Bronchial epithelial cell (primary cell): ENCODE data around the gene MAP4K3. TPM values are rescaled to one million over a fixed set of nuclear protein-coding genes. Genes with fewer than 3 reads are reported as not detected.

Experiments
- DNase-seq: peaks from one replicate; pipeline ENCODE4 v3.0.0-alpha.2; 2010; ENCODE audit warnings: low read depth
- FAIRE-seq: peaks from 2 replicates; lab custom pipeline; 2011; peaks lifted over from hg19 to GRCh38; lab: Jason Lieb, UNC
- H3K27me3 ChIP-seq: 2 replicates; pipeline ENCODE4 v1.5.1; 2011; ENCODE audit warnings: low read length; ENCODE audit not compliant: control insufficient read depth, insufficient read depth
- H3K36me3 ChIP-seq: 2 replicates; pipeline ENCODE4 v1.5.1; 2011; ENCODE audit warnings: low read length; ENCODE audit not compliant: control insufficient read depth, insufficient read depth
- H3K4me3 ChIP-seq: 2 replicates; pipeline ENCODE4 v1.5.1; 2011; ENCODE audit warnings: mild to moderate bottlenecking, low read depth, low read length, control low read depth
- CTCF ChIP-seq: IDR thresholded peaks from 2 replicates; pipeline ENCODE4 v1.5.1; 2011; ENCODE audit warnings: mild to moderate bottlenecking, moderate library complexity, low read length, control low read depth, inconsistent platforms; ENCODE audit not compliant: insufficient read depth, severe bottlenecking
- total RNA-seq: library from RNA; depleted of rRNA; stranded (reverse); fragments of >200 nt; gene quantifications from 2 replicates; pipeline ENCODE4 v1.2.1, GENCODE V29; 2014

The MAP4K3 gene
- total RNA-seq, 1 donor from 2014 or later = 19.7 TPM

- DNase-seq = no peak
- H3K27me3 ChIP-seq = no peaks in the 10 kb centered on the region
- no peak for TF ChIP-seq CTCF
- H3K4me3 ChIP-seq = no peak overlapping the region
- no peaks in the 10 kb centered on the region for H3K36me3 ChIP-seq
- FAIRE-seq = no peak
Measured at GRCh38 chr2:39422700-39423099, 14.4 kb downstream of the MAP4K3 start.

- FAIRE-seq (no peak), DNase-seq (no peak)
- no peak for TF ChIP-seq CTCF
- Histone ChIP-seq H3K27me3 (no peaks in the 10 kb centered on the region), H3K36me3 (no peaks in the 10 kb centered on the region), H3K4me3 (no peak overlapping the region)
Measured at GRCh38 chr2:39421354-39421753, 15.7 kb downstream of the MAP4K3 start.

GRCh38 chr2:39419282-39420223, 17.5 kb downstream of the MAP4K3 start:
- no peaks in the 10 kb centered on the region for H3K36me3 ChIP-seq
- FAIRE-seq = no peak
- H3K27me3 ChIP-seq = no peaks in the 10 kb centered on the region
- TF ChIP-seq CTCF = no peak
- no peak for DNase-seq
- no peak overlapping the region for H3K4me3 ChIP-seq

GRCh38 chr2:39418491-39418890, 18.6 kb downstream of the MAP4K3 start:
- Histone ChIP-seq H3K27me3 (no peaks in the 10 kb centered on the region), H3K4me3 (no peak overlapping the region), H3K36me3 (no peaks in the 10 kb centered on the region)
- no peak for DNase-seq
- TF ChIP-seq CTCF = no peak
- FAIRE-seq = no peak

- no peak for TF ChIP-seq CTCF
- no peak for FAIRE-seq
- H3K36me3 ChIP-seq = no peaks in the 10 kb centered on the region
- no peak for DNase-seq
- no peak overlapping the region for H3K4me3 ChIP-seq
- H3K27me3 ChIP-seq = no peaks in the 10 kb centered on the region
Measured at GRCh38 chr2:39416140-39416539, 20.9 kb downstream of the MAP4K3 start.
